K562 (cell line): ENCODE measurements around the gene PMVK. TPM values are rescaled to one million over a fixed set of nuclear protein-coding genes. Genes with fewer than 3 reads are reported as not detected.

Source experiments
- DACH1 ChIP-seq: fragments of 450-650 bp; IDR thresholded peaks from 2 replicates; pipeline ENCODE4 v1.6.1; 2018; ENCODE audit not compliant: partially characterized antibody
- DIDO1 ChIP-seq: fragments of 450-650 bp; IDR thresholded peaks from 2 replicates; pipeline ENCODE4 v1.6.1; 2016; ENCODE audit warnings: low read depth, missing biosample characterization, missing genetic modification characterization
- DPF2 ChIP-seq: fragments of 450-650 bp; IDR thresholded peaks from 2 replicates; pipeline ENCODE4 v1.6.1; 2016
- KAT2B ChIP-seq: IDR thresholded peaks from one replicate; pipeline ENCODE4 v1.6.1; 2012; ENCODE audit warnings: low read depth, mild to moderate bottlenecking, control low read depth, inconsistent platforms, low read length, moderate library complexity
- NEUROD1 ChIP-seq: fragments of 150-350 bp; IDR thresholded peaks from 2 replicates; pipeline ENCODE4 v1.6.1; 2014; ENCODE audit warnings: borderline replicate concordance, low read length, low read depth; ENCODE audit not compliant: partially characterized antibody
- SREBF2 ChIP-seq: sonication (generic); formaldehyde crosslinking; IDR thresholded peaks from 2 replicates; pipeline ENCODE4 v1.4.0; 2020; ENCODE audit warnings: mild to moderate bottlenecking, missing genetic modification reagents
- TAF9B ChIP-seq: fragments of 450-650 bp; IDR thresholded peaks from 2 replicates; pipeline ENCODE4 v1.6.1; 2018; ENCODE audit warnings: mild to moderate bottlenecking; ENCODE audit not compliant: partially characterized antibody
- TEAD4 ChIP-seq, 2 experiments: sonication (generic) in 1 of 2; formaldehyde crosslinking in 1 of 2; IDR thresholded peaks; 2 replicates each; pipeline versions ENCODE4 v1.6.1 to v1.8.0; 2012 to 2022; ENCODE audit warnings: borderline replicate concordance in 1 of 2, inconsistent platforms in 1 of 2, low read length in 1 of 2, mild to moderate bottlenecking in 1 of 2, missing genetic modification reagents in 1 of 2
- ZNF140 ChIP-seq: fragments of 250-450 bp; sonication (Bioruptor Pico); IDR thresholded peaks from 2 replicates; pipeline ENCODE4 v1.8.0; 2021; ENCODE audit warnings: moderate library complexity, mild to moderate bottlenecking, inconsistent platforms
- ZNF23 ChIP-seq: fragments of 250-450 bp; sonication (Bioruptor Pico); IDR thresholded peaks from 2 replicates; pipeline ENCODE4 v1.4.0; 2020; ENCODE audit warnings: mild to moderate bottlenecking
- ZNF232 ChIP-seq: sonication (generic); formaldehyde crosslinking; IDR thresholded peaks from 2 replicates; pipeline ENCODE4 v1.8.0; 2022; ENCODE audit warnings: mild to moderate bottlenecking, missing genetic modification reagents
- ZNF431 ChIP-seq: sonication (generic); formaldehyde crosslinking; IDR thresholded peaks from 2 replicates; pipeline ENCODE4 v1.8.0; 2022; ENCODE audit warnings: mild to moderate bottlenecking, missing genetic modification reagents
- ZNF707 ChIP-seq: fragments of 250-450 bp; sonication (Bioruptor Pico); conservative IDR thresholded peaks from 2 replicates; pipeline ENCODE4 v1.8.0; 2022; ENCODE audit warnings: inconsistent platforms, mild to moderate bottlenecking, moderate library complexity
- polyA plus RNA-seq, 8 experiments: library from polyadenylated mRNA; depleted of rRNA in 4 of 8; stranded (reverse) in 5 of 8; unstranded in 3 of 8; fragments of >200 nt; fragmentation: Nextera tagmentation in 2 of 8; fragmentation: Illumina TruSeq in 1 of 8; extraction: Ambion mirVana in 2 of 8; extraction: Trizol in 1 of 8; gene quantifications; 2 replicates each; pipeline versions ENCODE4 v1.2.1 to v1.2.3, GENCODE V29; 2011 to 2014; ENCODE audit warnings: inconsistent platforms in 1 of 8, missing spikeins in 1 of 8
- total RNA-seq, 7 experiments: library from RNA; depleted of rRNA in 6 of 7; stranded (reverse); fragments of >200 nt in 6 of 7; fragmentation: Illumina TruSeq in 2 of 7; extraction: Trizol in 2 of 7; gene quantifications; 2 replicates each; pipeline versions ENCODE4 v1.2.1 to v1.2.3, GENCODE V29; 2011 to 2021; ENCODE audit warnings: low replicate concordance in 1 of 7
- TF ChIP-seq, protein P1 (sequence below), 2 experiments: fragments of 450-650 bp; conservative IDR thresholded peaks; 2 replicates each; pipeline ENCODE4 v1.6.1; 2017; ENCODE audit warnings: mild to moderate bottlenecking in 2 of 2, moderate library complexity in 2 of 2
- TF ChIP-seq, protein P2 (sequence below): fragments of 250-450 bp; sonication (Bioruptor Pico); IDR thresholded peaks from 2 replicates; pipeline ENCODE4 v1.5.0; 2021; ENCODE audit warnings: mild to moderate bottlenecking, moderate library complexity
- TF ChIP-seq, protein P3 (sequence below): fragments of 250-450 bp; sonication (Bioruptor Pico); IDR thresholded peaks from 2 replicates; pipeline ENCODE4 v1.5.0; 2020; ENCODE audit warnings: mild to moderate bottlenecking, borderline replicate concordance
- TF ChIP-seq, protein P4 (sequence below): fragments of 450-650 bp; formaldehyde crosslinking; IDR thresholded peaks from 2 replicates; pipeline ENCODE4 v1.4.0; 2020; ENCODE audit warnings: mild to moderate bottlenecking, mixed read lengths
- TF ChIP-seq, protein P5 (sequence below), 2 experiments: fragments of 450-650 bp in 1 of 2; sonication (generic) in 1 of 2; formaldehyde crosslinking in 1 of 2; IDR thresholded peaks in 1 of 2; conservative IDR thresholded peaks in 1 of 2; 2 replicates each; pipeline versions ENCODE4 v1.6.1 to v1.8.1; 2016 to 2023; ENCODE audit warnings: mild to moderate bottlenecking in 2 of 2, moderate library complexity in 2 of 2, inconsistent platforms in 1 of 2, missing genetic modification reagents in 1 of 2

Gene PMVK
- total and polyA plus RNA-seq, 9 of the 15 experiments (the other 6 are each of a cell fraction or from before 2014, with no cell fraction given) = 1.1 to 15.3 (median 6.3) TPM

DNA sequence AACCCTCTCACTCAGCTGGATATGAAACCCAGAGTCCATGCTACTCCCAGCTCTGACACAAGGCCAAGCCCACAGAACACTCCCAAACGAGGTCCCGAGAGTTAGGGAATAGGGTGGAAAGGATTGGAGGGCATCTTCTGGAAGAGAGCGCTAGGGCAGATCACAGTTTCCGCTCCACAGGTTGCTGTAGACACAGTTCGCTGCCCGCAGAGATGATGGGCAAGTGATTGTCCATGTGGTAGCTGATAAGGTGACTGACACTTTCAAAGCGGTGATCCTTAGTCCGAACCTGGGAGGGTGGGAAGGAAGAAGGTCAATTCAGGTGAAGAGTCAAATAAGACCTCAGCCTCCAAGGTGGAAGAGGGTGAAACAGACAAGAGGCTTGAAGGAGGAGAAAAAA, 27.1 kb upstream of the PMVK start (continued):
- TF ChIP-seq, protein P1, sequence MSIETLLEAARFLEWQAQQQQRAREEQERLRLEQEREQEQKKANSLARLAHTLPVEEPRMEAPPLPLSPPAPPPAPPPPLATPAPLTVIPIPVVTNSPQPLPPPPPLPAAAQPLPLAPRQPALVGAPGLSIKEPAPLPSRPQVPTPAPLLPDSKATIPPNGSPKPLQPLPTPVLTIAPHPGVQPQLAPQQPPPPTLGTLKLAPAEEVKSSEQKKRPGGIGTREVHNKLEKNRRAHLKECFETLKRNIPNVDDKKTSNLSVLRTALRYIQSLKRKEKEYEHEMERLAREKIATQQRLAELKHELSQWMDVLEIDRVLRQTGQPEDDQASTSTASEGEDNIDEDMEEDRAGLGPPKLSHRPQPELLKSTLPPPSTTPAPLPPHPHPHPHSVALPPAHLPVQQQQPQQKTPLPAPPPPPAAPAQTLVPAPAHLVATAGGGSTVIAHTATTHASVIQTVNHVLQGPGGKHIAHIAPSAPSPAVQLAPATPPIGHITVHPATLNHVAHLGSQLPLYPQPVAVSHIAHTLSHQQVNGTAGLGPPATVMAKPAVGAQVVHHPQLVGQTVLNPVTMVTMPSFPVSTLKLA (conservative IDR thresholded peaks at IDR 0.05) = peak in 1 of 2 experiments; percentile 42; a peak in 2 of 4 replicates
- TF ChIP-seq, protein P2, sequence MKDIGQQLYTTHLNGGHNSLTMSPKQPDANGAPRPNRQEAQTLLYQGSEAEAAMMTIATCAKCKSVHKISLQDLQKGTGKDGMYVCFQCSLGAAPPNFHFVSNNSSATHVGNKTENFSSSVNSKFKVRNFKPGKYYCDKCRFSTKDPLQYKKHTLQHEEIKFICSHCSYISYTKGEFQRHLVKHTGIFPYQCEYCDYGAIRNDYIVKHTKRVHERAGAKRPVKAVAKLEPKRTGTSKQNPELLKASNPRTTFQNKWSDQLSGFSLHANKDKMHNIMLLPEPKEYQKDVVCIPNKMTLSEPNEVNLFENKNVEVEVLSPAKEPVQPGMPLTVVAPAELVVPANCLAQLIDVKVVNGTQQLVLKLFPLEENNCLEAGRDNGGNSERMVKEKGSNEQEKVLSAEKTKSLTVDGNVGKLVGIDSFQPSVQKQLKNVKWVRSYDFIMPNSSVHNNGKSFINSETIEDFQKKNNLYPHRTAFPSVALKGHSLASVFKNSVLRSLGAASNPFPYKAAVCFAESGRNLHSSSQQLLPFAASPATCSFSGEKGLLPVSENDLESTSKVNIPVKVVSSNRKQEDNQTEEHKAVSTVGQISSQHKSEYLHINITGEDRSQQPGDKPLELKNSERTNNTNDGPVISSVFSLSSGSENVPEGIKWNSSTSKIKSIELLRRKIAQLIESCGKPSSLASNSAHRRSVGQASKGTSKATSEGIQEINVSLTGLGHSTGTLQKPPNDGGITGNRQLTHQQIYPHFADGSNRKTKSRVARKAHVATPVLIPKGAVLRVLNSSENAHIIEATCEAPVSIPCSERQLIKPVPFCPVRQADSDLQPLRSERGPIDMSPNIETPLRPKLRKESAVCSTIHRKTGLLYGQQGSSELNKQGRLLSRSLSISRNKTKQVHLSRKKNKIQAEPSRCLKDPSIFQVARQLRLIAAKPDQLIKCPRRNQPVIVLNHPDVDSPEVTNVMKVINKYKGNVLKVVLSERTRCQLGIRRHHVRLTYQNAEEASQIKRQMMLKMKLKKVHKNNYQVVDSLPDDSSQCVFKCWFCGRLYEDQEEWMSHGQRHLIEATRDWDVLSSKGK = no peak
- TF ChIP-seq, protein P3, sequence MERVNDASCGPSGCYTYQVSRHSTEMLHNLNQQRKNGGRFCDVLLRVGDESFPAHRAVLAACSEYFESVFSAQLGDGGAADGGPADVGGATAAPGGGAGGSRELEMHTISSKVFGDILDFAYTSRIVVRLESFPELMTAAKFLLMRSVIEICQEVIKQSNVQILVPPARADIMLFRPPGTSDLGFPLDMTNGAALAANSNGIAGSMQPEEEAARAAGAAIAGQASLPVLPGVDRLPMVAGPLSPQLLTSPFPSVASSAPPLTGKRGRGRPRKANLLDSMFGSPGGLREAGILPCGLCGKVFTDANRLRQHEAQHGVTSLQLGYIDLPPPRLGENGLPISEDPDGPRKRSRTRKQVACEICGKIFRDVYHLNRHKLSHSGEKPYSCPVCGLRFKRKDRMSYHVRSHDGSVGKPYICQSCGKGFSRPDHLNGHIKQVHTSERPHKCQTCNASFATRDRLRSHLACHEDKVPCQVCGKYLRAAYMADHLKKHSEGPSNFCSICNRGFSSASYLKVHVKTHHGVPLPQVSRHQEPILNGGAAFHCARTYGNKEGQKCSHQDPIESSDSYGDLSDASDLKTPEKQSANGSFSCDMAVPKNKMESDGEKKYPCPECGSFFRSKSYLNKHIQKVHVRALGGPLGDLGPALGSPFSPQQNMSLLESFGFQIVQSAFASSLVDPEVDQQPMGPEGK (CRISPR knock-in tag) = no peak
- TF ChIP-seq DPF2 (peak; percentile 69), NEUROD1 (no peak), SREBF2 (CRISPR knock-in tag) (no peak), DACH1 (no peak), ZNF232 (CRISPR knock-in tag) (no peak), TEAD4 (IDR thresholded peaks at IDR 0.05; ENCODE audit: low read length) (peak; percentile 49), TEAD4 (CRISPR knock-in tag; IDR thresholded peaks at IDR 0.05; ENCODE audit: borderline replicate concordance) (no peak), ZNF431 (CRISPR knock-in tag) (no peak), ZNF140 (CRISPR knock-in tag) (no peak), DIDO1 (no peak), ZNF23 (CRISPR knock-in tag) (no peak), ZNF707 (CRISPR knock-in tag) (no peak), TAF9B (no peak), KAT2B (no peak)
- TF ChIP-seq, protein P4, sequence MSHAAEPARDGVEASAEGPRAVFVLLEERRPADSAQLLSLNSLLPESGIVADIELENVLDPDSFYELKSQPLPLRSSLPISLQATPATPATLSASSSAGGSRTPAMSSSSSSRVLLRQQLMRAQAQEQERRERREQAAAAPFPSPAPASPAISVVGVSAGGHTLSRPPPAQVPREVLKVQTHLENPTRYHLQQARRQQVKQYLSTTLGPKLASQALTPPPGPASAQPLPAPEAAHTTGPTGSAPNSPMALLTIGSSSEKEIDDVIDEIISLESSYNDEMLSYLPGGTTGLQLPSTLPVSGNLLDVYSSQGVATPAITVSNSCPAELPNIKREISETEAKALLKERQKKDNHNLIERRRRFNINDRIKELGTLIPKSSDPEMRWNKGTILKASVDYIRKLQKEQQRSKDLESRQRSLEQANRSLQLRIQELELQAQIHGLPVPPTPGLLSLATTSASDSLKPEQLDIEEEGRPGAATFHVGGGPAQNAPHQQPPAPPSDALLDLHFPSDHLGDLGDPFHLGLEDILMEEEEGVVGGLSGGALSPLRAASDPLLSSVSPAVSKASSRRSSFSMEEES (CRISPR knock-in tag) = no peak
- TF ChIP-seq, protein P5, sequence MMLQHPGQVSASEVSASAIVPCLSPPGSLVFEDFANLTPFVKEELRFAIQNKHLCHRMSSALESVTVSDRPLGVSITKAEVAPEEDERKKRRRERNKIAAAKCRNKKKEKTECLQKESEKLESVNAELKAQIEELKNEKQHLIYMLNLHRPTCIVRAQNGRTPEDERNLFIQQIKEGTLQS (IDR thresholded peaks at IDR 0.05) = no peak
- TF ChIP-seq, protein P5 (CRISPR knock-in tag; conservative IDR thresholded peaks at IDR 0.05) = no peak
